IMR-90 (cell line): ENCODE data around the gene GFER.

ENCODE experiments used
- BHLHE40 ChIP-seq: fragments of 150-350 bp; IDR thresholded peaks from 2 replicates; pipeline ENCODE4 v1.6.1; 2016; ENCODE audit warnings: mild to moderate bottlenecking, low read depth, low read length
- CEBPB ChIP-seq: IDR thresholded peaks from 2 replicates; pipeline ENCODE4 v1.6.1; 2012; ENCODE audit warnings: low read depth, low read length, improper control_type of control experiment
- CHD1 ChIP-seq: IDR thresholded peaks from 2 replicates; pipeline ENCODE4 v1.6.1; 2012; ENCODE audit warnings: low read depth, low read length, improper control_type of control experiment
- CTCF ChIP-seq: conservative IDR thresholded peaks from 2 replicates; pipeline ENCODE4 v1.5.1; 2012; ENCODE audit warnings: mild to moderate bottlenecking, low read depth, low read length, improper control_type of control experiment
- ELK1 ChIP-seq: fragments of 150-350 bp; IDR thresholded peaks from 2 replicates; pipeline ENCODE4 v1.6.1; 2016; ENCODE audit warnings: low read depth, mild to moderate bottlenecking, low read length, moderate library complexity, borderline replicate concordance
- MAFK ChIP-seq: IDR thresholded peaks from 2 replicates; pipeline ENCODE4 v1.6.1; 2012; ENCODE audit warnings: low read depth, low read length, improper control_type of control experiment
- MAZ ChIP-seq: IDR thresholded peaks from 2 replicates; pipeline ENCODE4 v1.6.1; 2012; ENCODE audit warnings: low read depth, mild to moderate bottlenecking, low read length, improper control_type of control experiment, moderate library complexity, borderline replicate concordance
- MXI1 ChIP-seq: IDR thresholded peaks from 2 replicates; pipeline ENCODE4 v1.6.1; 2012; ENCODE audit warnings: low read depth, mild to moderate bottlenecking, low read length, moderate library complexity, borderline replicate concordance
- NFE2L2 ChIP-seq: fragments of 150-350 bp; IDR thresholded peaks from 2 replicates; pipeline ENCODE4 v1.6.1; 2016; ENCODE audit warnings: low read depth, mild to moderate bottlenecking, low read length
- POLR2A ChIP-seq: IDR thresholded peaks from 2 replicates; pipeline ENCODE4 v1.6.1; 2012; ENCODE audit warnings: mild to moderate bottlenecking, low read depth, low read length
- RAD21 ChIP-seq: IDR thresholded peaks from 2 replicates; pipeline ENCODE4 v1.6.1; 2012; ENCODE audit warnings: low read length, improper control_type of control experiment
- RFX5 ChIP-seq: IDR thresholded peaks from 2 replicates; pipeline ENCODE4 v1.8.0; 2012; ENCODE audit warnings: low read depth, mild to moderate bottlenecking, low read length, moderate library complexity
- SMC3 ChIP-seq: fragments of 150-350 bp; IDR thresholded peaks from 2 replicates; pipeline ENCODE4 v1.6.1; 2016; ENCODE audit warnings: low read depth, mild to moderate bottlenecking, antibody characterized with exemption, low read length, moderate library complexity

DNA sequence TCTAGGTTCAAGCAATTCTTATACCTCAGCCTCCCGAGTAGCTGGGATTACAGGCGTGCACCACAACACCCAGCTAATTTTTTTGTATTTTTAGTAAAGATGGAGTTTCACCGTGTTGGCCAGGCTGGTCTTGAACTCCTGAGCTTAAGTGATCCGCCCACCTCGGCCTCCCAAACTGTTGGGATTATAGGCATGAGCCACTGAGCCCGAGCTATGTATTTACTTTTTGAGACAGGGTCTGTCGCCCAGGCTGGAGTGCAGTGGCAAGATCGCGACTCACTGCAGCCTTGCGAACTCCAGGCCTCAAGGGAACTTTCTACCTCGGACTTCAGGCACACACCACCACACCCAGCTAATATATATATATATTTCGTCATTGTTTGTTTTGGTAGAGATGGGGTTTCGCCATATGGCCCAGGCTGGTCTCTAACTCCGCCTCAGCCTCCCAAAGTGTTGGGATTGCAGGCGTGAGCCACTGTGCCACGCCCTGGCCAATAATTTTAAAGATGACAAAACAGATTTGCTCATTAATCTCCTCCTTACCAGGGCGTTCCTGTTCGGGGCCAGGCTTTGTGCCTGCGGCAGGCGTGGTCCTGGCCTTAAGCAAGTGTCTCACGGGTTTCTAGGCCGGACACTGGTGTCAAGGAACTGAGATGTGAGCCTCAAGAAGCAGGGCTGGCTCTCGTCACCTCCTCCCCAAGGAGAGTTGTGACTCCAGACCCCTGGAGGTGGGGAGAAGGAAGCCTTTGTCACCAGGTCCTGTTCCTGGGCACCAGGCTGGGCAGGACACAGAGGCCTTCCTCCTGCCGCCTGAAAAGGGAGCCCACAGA lies 31.3 kb downstream of the GFER start:
- TF ChIP-seq POLR2A (no peak), CTCF (no peak), RAD21 (no peak), RFX5 (no peak), SMC3 (no peak), MXI1 (no peak), MAZ (no peak), CEBPB (peak; percentile 56; the same call in 1 of the 2 replicates), BHLHE40 (no peak), NFE2L2 (no peak), ELK1 (no peak), CHD1 (no peak), MAFK (no peak)
